ENCODE measurements around the gene ITSN1. TPM values are rescaled to one million over a fixed set of nuclear protein-coding genes. Genes with fewer than 3 reads are reported as not detected.

The ITSN1 gene
- total and polyA plus RNA-seq, 2 donors: 7.2 to 7.4 TPM

DNA sequence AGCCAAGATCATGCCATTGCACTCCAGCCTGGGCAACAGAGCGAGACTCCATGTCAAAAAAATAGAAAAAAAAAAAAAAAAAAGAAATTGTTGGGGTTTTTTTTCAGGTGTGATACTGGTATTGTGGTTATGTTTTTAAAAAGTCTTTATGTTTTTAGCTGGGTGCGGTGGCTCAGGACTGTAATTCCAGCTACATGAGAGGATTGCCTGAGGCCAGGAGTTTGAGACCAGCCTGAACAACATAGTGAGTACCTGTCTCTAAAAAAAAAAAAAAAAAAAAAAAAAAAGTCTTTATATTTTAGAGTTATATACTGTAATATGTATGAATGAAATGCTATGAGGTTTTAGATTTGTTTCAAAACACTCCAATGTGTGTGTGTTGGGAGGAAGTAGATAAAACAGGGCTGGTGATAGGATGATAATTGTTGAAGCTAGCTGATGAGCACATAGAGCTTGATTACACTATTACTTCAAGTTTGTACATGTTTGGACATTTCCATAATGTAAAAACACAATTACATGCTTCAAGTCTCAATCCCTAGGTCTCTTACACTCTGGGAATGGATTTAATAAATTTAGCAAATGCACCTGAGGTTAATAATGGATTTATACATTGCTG, 303.5 kb downstream of the ITSN1 start:
- Histone ChIP-seq H3K9me3 (ENCODE audit: control insufficient read depth in 2 of 2, insufficient read depth in 1 of 2, low read length in 1 of 2) (no peaks in the 10 kb centered on the region), H3K36me3 (ENCODE audit: control insufficient read depth in 2 of 2, insufficient read depth in 2 of 2, low read length in 1 of 2) (peaks cover 9 to 20% of the 10 kb centered on the region in 2 donors), H3K27me3 (ENCODE audit: control insufficient read depth in 2 of 2, insufficient read depth in 1 of 2, low read length in 1 of 2) (no peaks in the 10 kb centered on the region), H3K27ac (ENCODE audit: low read depth in 1 of 2, low read length in 1 of 2) (no peak overlapping the region), H3K4me1 (ENCODE audit: control insufficient read depth in 2 of 2, insufficient read depth in 2 of 2, low read length in 2 of 2) (peaks cover 38 to 41% of the 10 kb centered on the region in 2 donors), H3K4me3 (ENCODE audit: low read length in 2 of 2) (no peak overlapping the region)
- 86% methylated on average over 2 of the region's 2 CpGs for WGBS
- DNase-seq (ENCODE audit: low read depth in 6 of 9, low spot score in 9 of 9): peak in 1 of 9 donors; percentile 32

DNA sequence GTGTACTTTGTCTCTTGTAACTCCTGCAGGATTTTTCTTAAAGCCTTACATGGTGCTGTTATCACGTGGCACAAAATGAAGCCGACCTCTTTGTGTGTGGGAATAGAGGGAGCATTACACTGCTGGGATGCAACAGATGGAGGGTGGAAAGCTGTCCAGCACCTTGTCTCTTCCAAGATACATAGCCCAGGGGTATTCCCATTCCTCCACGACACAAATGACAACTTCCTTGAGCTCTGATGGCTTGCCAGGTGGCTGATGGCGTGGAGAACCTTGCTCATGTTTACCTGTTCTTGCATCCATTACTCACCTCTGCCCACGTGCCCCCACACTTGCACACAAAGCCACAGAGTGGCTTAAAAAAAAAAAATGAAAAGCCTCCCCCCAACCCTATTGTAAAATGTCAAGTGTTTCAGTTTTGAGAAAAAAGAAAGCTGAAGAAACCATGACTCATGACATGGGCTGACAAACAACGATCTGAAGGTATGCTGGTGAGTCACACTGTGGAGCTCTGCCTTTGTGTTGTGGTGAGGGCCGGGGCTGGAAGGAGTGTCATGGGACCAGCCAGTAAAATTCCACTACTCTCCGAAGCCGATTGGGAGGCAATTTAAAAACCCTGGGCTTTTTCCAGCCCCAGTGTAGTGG, 305.3 kb downstream of the ITSN1 start:
- Histone ChIP-seq H3K27ac (ENCODE audit: low read depth in 1 of 2, low read length in 1 of 2) (peak overlapping the region; percentile 92 to 100), H3K4me3 (ENCODE audit: low read length in 2 of 2) (peak overlapping the region; percentile 19 to 36), H3K9me3 (ENCODE audit: control insufficient read depth in 2 of 2, insufficient read depth in 1 of 2, low read length in 1 of 2) (no peaks in the 10 kb centered on the region), H3K4me1 (ENCODE audit: control insufficient read depth in 2 of 2, insufficient read depth in 2 of 2, low read length in 2 of 2) (peaks cover 43 to 56% of the 10 kb centered on the region in 2 donors), H3K27me3 (ENCODE audit: control insufficient read depth in 2 of 2, insufficient read depth in 1 of 2, low read length in 1 of 2) (no peaks in the 10 kb centered on the region), H3K36me3 (ENCODE audit: control insufficient read depth in 2 of 2, insufficient read depth in 2 of 2, low read length in 1 of 2) (peaks cover 7 to 21% of the 10 kb centered on the region in 2 donors)
- WGBS: 25% methylated on average over 9 of the region's 9 CpGs
- DNase-seq (ENCODE audit: low read depth in 6 of 9, low spot score in 9 of 9): peak in 7 of 9 donors; percentile 55 to 92 (median 78)

DNA sequence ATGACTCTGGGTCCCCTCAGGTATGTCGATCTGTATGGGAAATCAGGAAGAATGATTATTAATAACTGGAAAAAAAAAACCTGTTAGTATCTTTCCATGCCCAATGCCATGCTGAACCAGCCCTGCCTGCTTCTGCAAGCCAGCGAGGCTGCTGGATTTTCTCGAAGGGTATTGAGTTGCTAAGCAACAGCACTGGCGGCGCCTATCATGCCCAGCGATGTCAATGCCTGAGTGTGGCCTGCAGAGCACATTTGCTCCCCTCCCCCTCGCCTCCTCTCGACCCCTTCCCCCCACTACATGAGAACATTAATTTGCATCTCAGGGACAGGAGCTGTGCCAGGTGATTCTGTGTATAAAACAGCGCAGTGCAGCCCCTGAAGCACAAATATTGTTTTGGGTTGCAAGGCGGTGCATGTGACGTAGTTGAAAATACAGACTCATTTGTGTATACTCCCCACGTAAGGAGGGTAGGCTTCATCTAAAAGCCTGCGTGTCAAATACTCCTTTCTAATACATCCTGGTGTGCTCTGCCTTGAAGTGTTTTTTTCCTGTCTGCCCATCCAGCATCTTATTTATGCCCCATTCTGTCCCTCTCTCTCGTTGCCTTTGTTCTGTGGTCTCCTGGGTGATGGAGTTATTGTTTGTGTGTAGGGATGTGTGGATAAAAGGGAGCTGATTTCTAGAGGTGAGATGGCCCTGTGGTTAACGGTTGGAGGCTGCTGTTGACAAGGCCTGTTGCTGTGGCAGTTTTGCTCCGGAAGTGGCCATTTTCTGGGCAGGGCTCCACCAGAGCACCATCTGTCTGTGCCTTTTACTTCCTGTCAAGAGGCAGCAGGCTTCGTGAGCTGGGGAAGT, 306.0 kb downstream of the ITSN1 start:
- H3K27ac ChIP-seq (ENCODE audit: low read depth in 1 of 2, low read length in 1 of 2): peak overlapping the region; percentile 92 to 100
- peaks cover 43 to 56% of the 10 kb centered on the region in 2 donors for H3K4me1 ChIP-seq (ENCODE audit: control insufficient read depth in 2 of 2, insufficient read depth in 2 of 2, low read length in 2 of 2)
- peaks cover 7 to 15% of the 10 kb centered on the region in 2 donors for H3K36me3 ChIP-seq (ENCODE audit: control insufficient read depth in 2 of 2, insufficient read depth in 2 of 2, low read length in 1 of 2)
- H3K27me3 ChIP-seq (ENCODE audit: control insufficient read depth in 2 of 2, insufficient read depth in 1 of 2, low read length in 1 of 2): no peaks in the 10 kb centered on the region
- H3K9me3 ChIP-seq (ENCODE audit: control insufficient read depth in 2 of 2, insufficient read depth in 1 of 2, low read length in 1 of 2): no peaks in the 10 kb centered on the region
- peak in 7 of 9 donors; percentile 60 to 92 (median 75) for DNase-seq (ENCODE audit: low read depth in 6 of 9, low spot score in 9 of 9)
- WGBS: 22% methylated on average over 17 of the region's 17 CpGs
- H3K4me3 ChIP-seq (ENCODE audit: low read length in 2 of 2): peak overlapping the region; percentile 19 to 36

DNA sequence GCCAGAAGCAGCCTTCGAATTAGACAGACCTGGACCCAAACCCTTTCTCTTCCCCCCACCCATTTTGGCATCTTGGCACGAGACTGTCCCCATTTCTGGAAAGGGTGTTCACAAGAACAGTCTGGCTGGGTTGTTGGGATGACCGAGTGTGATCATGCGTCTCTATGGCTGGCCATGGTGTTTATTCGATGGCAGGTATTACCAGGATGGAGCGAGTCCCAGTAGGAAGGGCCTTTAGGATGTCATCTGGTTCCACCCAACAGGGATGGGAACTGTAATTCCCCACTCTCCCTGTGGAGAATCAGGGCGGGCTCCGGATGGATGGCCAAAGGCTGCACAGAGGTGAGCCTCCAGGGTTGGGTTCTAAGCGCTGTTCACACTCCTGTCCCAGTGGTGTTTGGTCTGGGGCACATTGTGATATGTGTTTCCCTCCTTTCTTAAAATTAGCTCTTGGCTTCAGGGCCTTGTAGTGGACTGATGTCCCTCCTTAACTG, 306.7 kb downstream of the ITSN1 start:
- peaks cover 43 to 56% of the 10 kb centered on the region in 2 donors for H3K4me1 ChIP-seq (ENCODE audit: control insufficient read depth in 2 of 2, insufficient read depth in 2 of 2, low read length in 2 of 2)
- peak overlapping the region in 1 of 2 donors; percentile 2 for H3K4me3 ChIP-seq (ENCODE audit: low read length in 2 of 2)
- no peaks in the 10 kb centered on the region for H3K9me3 ChIP-seq (ENCODE audit: control insufficient read depth in 2 of 2, insufficient read depth in 1 of 2, low read length in 1 of 2)
- DNase-seq (ENCODE audit: low read depth in 6 of 9, low spot score in 9 of 9): peak in 1 of 9 donors; percentile 14
- H3K27ac ChIP-seq (ENCODE audit: low read depth in 1 of 2, low read length in 1 of 2): peak overlapping the region; percentile 92 to 100
- H3K27me3 ChIP-seq (ENCODE audit: control insufficient read depth in 2 of 2, insufficient read depth in 1 of 2, low read length in 1 of 2): no peaks in the 10 kb centered on the region
- H3K36me3 ChIP-seq (ENCODE audit: control insufficient read depth in 2 of 2, insufficient read depth in 2 of 2, low read length in 1 of 2): peaks cover under 1 to 10% of the 10 kb centered on the region in 2 donors
- 78% methylated on average over 9 of the region's 9 CpGs for WGBS

Other genes with a start within 250 kb of the ITSN1 start
- gene IFNGR2, start 239.1 kb upstream of the ITSN1 start, total RNA-seq: 50.7 TPM
- 111 TPM for gene IFNGR2, start 239.1 kb upstream of the ITSN1 start, polyA plus RNA-seq
- gene TMEM50B, start 162.5 kb upstream of the ITSN1 start, total RNA-seq: 14.3 TPM
- 99.1 TPM for gene TMEM50B, start 162.5 kb upstream of the ITSN1 start, polyA plus RNA-seq
- gene DNAJC28, start 150.8 kb upstream of the ITSN1 start, total RNA-seq: 1.2 TPM
- gene DNAJC28, start 150.8 kb upstream of the ITSN1 start, polyA plus RNA-seq: 3.9 TPM
- 58.5 TPM for gene GART, start 100.4 kb upstream of the ITSN1 start, total RNA-seq
- gene GART, start 100.4 kb upstream of the ITSN1 start, polyA plus RNA-seq: 29.5 TPM
- gene SON, start 99.5 kb upstream of the ITSN1 start, total RNA-seq: 100 TPM
- gene SON, start 99.5 kb upstream of the ITSN1 start, polyA plus RNA-seq: 265 TPM
- gene DONSON, start 53.8 kb upstream of the ITSN1 start, total RNA-seq: 18.3 TPM
- gene DONSON, start 53.8 kb upstream of the ITSN1 start, polyA plus RNA-seq: 37.6 TPM
- 18.4 TPM for gene CRYZL1, start 760 bp upstream of the ITSN1 start, total RNA-seq
- gene CRYZL1, start 760 bp upstream of the ITSN1 start, polyA plus RNA-seq: 42.4 TPM